Endothelial cell of umbilical vein (primary cell): ENCODE data around the gene LRCH3. TPM values are rescaled to one million over a fixed set of nuclear protein-coding genes. Genes with fewer than 3 reads are reported as not detected.

Experiments
- BruUV-seq: library from RNA; stranded (reverse); fragments of 400-500 nt; replicated peaks from 2 replicates; lab custom pipeline; 2021; lab: Mats Ljungman, UMichigan
- CTCF ChIA-PET: fragments of 300-600, 350-600 bp; sonication (Branson Sonifier 250); formaldehyde crosslinking; loops from one replicate; lab custom pipeline; 2021; ENCODE audit warnings: antibody characterized with exemption, inconsistent platforms; lab: Charles Lee
- POLR2A ChIA-PET: fragments of 300-600, 350-600 bp; sonication (Branson Sonifier 250); formaldehyde crosslinking; loops from one replicate; lab custom pipeline; 2021; ENCODE audit warnings: antibody characterized with exemption, inconsistent platforms; lab: Charles Lee
- DNase-seq: peaks from one replicate; pipeline ENCODE4 v3.0.0-alpha.2; 2011; ENCODE audit warnings: low read depth, low spot score
- FAIRE-seq: peaks from 2 replicates; lab custom pipeline; 2011; peaks lifted over from hg19 to GRCh38; lab: Jason Lieb, UNC
- H2AFZ ChIP-seq: 2 replicates; pipeline ENCODE4 v1.6.0; 2012; ENCODE audit warnings: low read depth, low read length, control low read depth, inconsistent platforms
- H3K27ac ChIP-seq: 2 replicates; pipeline ENCODE4 v1.5.1; 2011; ENCODE audit warnings: low read depth, mild to moderate bottlenecking, control low read depth, low read length, moderate library complexity; ENCODE audit not compliant: insufficient read depth
- H3K27me3 ChIP-seq, 2 experiments: 2 replicates each; pipeline versions ENCODE4 v1.6.0 to v1.6.1; 2011; ENCODE audit warnings: low read length in 2 of 2, mixed read lengths in 1 of 2; ENCODE audit not compliant: control insufficient read depth in 2 of 2, insufficient read depth in 2 of 2
- H3K36me3 ChIP-seq, 2 experiments: 2 replicates in 1 of 2; 3 replicates in 1 of 2; pipeline ENCODE4 v1.5.1; 2011; ENCODE audit warnings: low read length in 2 of 2, mild to moderate bottlenecking in 1 of 2, moderate library complexity in 1 of 2; ENCODE audit not compliant: control insufficient read depth in 2 of 2, insufficient read depth in 2 of 2; ENCODE audit errors: extremely low read depth in 1 of 2
- H3K4me1 ChIP-seq: 3 replicates; pipeline ENCODE4 v1.5.1; 2011; ENCODE audit warnings: mild to moderate bottlenecking, low read length; ENCODE audit not compliant: control insufficient read depth, insufficient read depth; ENCODE audit errors: extremely low read depth
- H3K4me2 ChIP-seq: 2 replicates; pipeline ENCODE4 v1.6.1; 2011; ENCODE audit warnings: low read length, control low read depth, mixed read lengths; ENCODE audit not compliant: insufficient read depth
- H3K4me3 ChIP-seq, 3 experiments: fragments of 200-600 bp in 1 of 3; sonication (generic), shearing (Covaris generic) in 1 of 3; replicated peaks in 1 of 3; 2 replicates each; pipeline ENCODE4 v1.5.1; 2011 to 2016; ENCODE audit warnings: control low read depth in 3 of 3, low read length in 3 of 3, mild to moderate bottlenecking in 2 of 3, inconsistent platforms in 1 of 3, low read depth in 1 of 3, moderate library complexity in 1 of 3; ENCODE audit not compliant: insufficient read depth in 1 of 3
- H3K79me2 ChIP-seq: 2 replicates; pipeline ENCODE4 v1.6.0; 2012; ENCODE audit warnings: low read length, inconsistent platforms; ENCODE audit not compliant: control insufficient read depth, insufficient read depth
- H3K9ac ChIP-seq: replicated peaks from 2 replicates; pipeline ENCODE3; 2011; ENCODE audit warnings: low read length, control low read depth; ENCODE audit not compliant: insufficient read depth; ENCODE audit errors: extremely low read depth
- H3K9me1 ChIP-seq: replicated peaks from 3 replicates; pipeline ENCODE4 v1.6.0; 2011; ENCODE audit warnings: mild to moderate bottlenecking, low read length; ENCODE audit not compliant: control insufficient read depth, insufficient read depth; ENCODE audit errors: extremely low read depth
- H3K9me3 ChIP-seq: replicated peaks from 2 replicates; pipeline ENCODE4 v1.5.1; 2012; ENCODE audit warnings: low read length, inconsistent platforms; ENCODE audit not compliant: control insufficient read depth, insufficient read depth
- H4K20me1 ChIP-seq: replicated peaks from 2 replicates; pipeline ENCODE3; 2011; ENCODE audit warnings: mild to moderate bottlenecking, low read length; ENCODE audit not compliant: control insufficient read depth, insufficient read depth; ENCODE audit errors: extremely low read depth
- EZH2 ChIP-seq: IDR thresholded peaks from 2 replicates; pipeline ENCODE4 v1.6.1; 2012; ENCODE audit warnings: borderline replicate concordance, low read depth, mild to moderate bottlenecking, moderate library complexity, low read length, inconsistent platforms; ENCODE audit not compliant: severe bottlenecking
- FOS ChIP-seq: IDR thresholded peaks from 2 replicates; pipeline ENCODE4 v1.6.1; 2011; ENCODE audit warnings: mild to moderate bottlenecking, low read length, moderate library complexity, borderline replicate concordance; ENCODE audit not compliant: insufficient read depth
- GATA2 ChIP-seq: IDR thresholded peaks from 2 replicates; pipeline ENCODE4 v1.7.0; 2011; ENCODE audit warnings: low read depth, mild to moderate bottlenecking, moderate library complexity, mixed read lengths, low read length; ENCODE audit not compliant: insufficient read length, insufficient read depth
- JUN ChIP-seq: IDR thresholded peaks from 2 replicates; pipeline ENCODE4 v1.6.1; 2011; ENCODE audit warnings: borderline replicate concordance, low read depth; ENCODE audit not compliant: insufficient read length, insufficient read depth
- MYC ChIP-seq: IDR thresholded peaks from one replicate; pipeline ENCODE4 v1.6.1; 2011; ENCODE audit warnings: mild to moderate bottlenecking, low read depth, low read length
- POLR2A ChIP-seq: IDR thresholded peaks from 2 replicates; pipeline ENCODE4 v1.6.1; 2012; ENCODE audit warnings: low read depth, mild to moderate bottlenecking, control low read depth, low read length
- POLR2AphosphoS5 ChIP-seq: IDR thresholded peaks from 2 replicates; pipeline ENCODE4 v1.6.1; 2012; ENCODE audit warnings: low read depth, mild to moderate bottlenecking, control low read depth, low read length, moderate library complexity; ENCODE audit not compliant: insufficient read depth
- dilution Hi-C: fragments of 300-500 bp; cut with MboI; formaldehyde crosslinking; loops from one replicate; pipeline ENCODE4 v1.15.0; 2019; ENCODE audit warnings: low sequenced_read_pairs; ENCODE audit not compliant: extremely low pct_ligation_motif_present
- intact Hi-C: fragments of 100-400 bp; cut with micrococcal nuclease; formaldehyde crosslinking; loops from one replicate; pipeline ENCODE4 v1.10.0; 2022
- polyA plus RNA-seq, 4 experiments: library from polyadenylated mRNA; depleted of rRNA in 3 of 4; stranded (reverse) in 3 of 4; unstranded in 1 of 4; fragments of >200 nt; gene quantifications; 2 replicates each; pipeline versions ENCODE4 v1.2.1 to v1.2.3, GENCODE V29; 2011 to 2012; ENCODE audit warnings: missing spikeins in 1 of 4
- total RNA-seq: library from RNA; stranded (reverse); gene quantifications from 2 replicates; pipeline ENCODE4 v1.2.3, GENCODE V29; 2021
- TF ChIP-seq, protein P1 (sequence below): IDR thresholded peaks from 2 replicates; pipeline ENCODE4 v1.6.1; 2011; ENCODE audit not compliant: insufficient read depth, insufficient read length
- TF ChIP-seq, protein P2 (sequence below), 2 donors: IDR thresholded peaks; 1 replicate in 1 of 2; 2 replicates in 1 of 2; pipeline ENCODE4 v1.5.1; 2011; ENCODE audit warnings: low read length in 2 of 2, mild to moderate bottlenecking in 2 of 2, moderate library complexity in 2 of 2, control low read depth in 1 of 2, inconsistent platforms in 1 of 2, low read depth in 1 of 2; ENCODE audit not compliant: insufficient read depth in 1 of 2; ENCODE audit errors: extremely low read depth in 1 of 2

LRCH3 gene
- total and polyA plus RNA-seq, 2 donors (not counting 3 experiments of a cell fraction or from before 2014, with no cell fraction given) = 43.9 to 60.3 TPM

DNA sequence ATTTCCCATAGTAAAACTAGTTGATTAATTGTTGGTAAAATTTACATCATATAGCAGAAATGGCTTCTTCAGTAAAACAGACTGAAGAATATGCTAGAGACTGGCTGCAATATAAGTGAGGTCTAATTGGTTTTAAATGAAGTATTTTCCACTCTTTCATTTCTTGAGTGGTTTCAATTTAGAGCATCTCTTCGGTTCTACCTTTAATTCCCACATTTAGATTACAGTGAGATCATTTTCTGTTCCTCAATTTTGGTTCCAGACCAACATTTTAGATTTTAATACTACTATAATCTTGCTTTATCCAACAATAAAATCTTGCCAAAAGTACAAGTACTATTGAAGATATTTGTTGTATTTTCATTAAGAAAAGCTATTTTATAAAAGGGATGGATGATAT, 1.0 kb upstream of the LRCH3 start:
- no peak overlapping the region for H3K27ac ChIP-seq
- CTCF ChIA-PET = no interaction called here

More for the DNA sequence above, 1.0 kb upstream of the LRCH3 start:
- H3K9me3 ChIP-seq = no peaks in the 10 kb centered on the region
- no peak for FAIRE-seq
- TF ChIP-seq FOS (no peak), EZH2 (no peak), POLR2AphosphoS5 (no peak), POLR2A (no peak), JUN (no peak), MYC (no peak), GATA2 (no peak)
- TF ChIP-seq, protein P1, sequence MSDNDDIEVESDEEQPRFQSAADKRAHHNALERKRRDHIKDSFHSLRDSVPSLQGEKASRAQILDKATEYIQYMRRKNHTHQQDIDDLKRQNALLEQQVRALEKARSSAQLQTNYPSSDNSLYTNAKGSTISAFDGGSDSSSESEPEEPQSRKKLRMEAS = no peak
- TF ChIP-seq, protein P2, sequence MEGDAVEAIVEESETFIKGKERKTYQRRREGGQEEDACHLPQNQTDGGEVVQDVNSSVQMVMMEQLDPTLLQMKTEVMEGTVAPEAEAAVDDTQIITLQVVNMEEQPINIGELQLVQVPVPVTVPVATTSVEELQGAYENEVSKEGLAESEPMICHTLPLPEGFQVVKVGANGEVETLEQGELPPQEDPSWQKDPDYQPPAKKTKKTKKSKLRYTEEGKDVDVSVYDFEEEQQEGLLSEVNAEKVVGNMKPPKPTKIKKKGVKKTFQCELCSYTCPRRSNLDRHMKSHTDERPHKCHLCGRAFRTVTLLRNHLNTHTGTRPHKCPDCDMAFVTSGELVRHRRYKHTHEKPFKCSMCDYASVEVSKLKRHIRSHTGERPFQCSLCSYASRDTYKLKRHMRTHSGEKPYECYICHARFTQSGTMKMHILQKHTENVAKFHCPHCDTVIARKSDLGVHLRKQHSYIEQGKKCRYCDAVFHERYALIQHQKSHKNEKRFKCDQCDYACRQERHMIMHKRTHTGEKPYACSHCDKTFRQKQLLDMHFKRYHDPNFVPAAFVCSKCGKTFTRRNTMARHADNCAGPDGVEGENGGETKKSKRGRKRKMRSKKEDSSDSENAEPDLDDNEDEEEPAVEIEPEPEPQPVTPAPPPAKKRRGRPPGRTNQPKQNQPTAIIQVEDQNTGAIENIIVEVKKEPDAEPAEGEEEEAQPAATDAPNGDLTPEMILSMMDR (IDR thresholded peaks at IDR 0.05; ENCODE audit: extremely low read depth in 1 of 2, insufficient read depth in 1 of 2, low read depth in 1 of 2, low read length in 2 of 2) = no peak
- H3K9me1 ChIP-seq = no peaks in the 10 kb centered on the region
- no peak for DNase-seq
- BruUV-seq = no TSS peak
- POLR2A ChIA-PET = no interaction called here
- dilution Hi-C loops = no loop called here
- peak overlapping the region; percentile 89 for H3K4me2 ChIP-seq
- H3K9ac ChIP-seq = no peak overlapping the region
- H3K4me1 ChIP-seq = peaks cover 14% of the 10 kb centered on the region
- H3K79me2 ChIP-seq = peaks cover 33% of the 10 kb centered on the region
- no peaks in the 10 kb centered on the region for H4K20me1 ChIP-seq
- H3K4me3 ChIP-seq = no peak overlapping the region
- no peak overlapping the region for H2AFZ ChIP-seq
- intact Hi-C loops = no loop called here
- no peaks in the 10 kb centered on the region for H3K36me3 ChIP-seq
- no peaks in the 10 kb centered on the region for H3K27me3 ChIP-seq
